Trophoblast cell (in vitro differentiated cells and primary cell): Measurements from ENCODE around the gene RSKR.

ENCODE experiments used
- DNase-seq, 2 donors: peaks; one replicate each; pipeline ENCODE4 v3.0.0-alpha.2; 2016
- H2AFZ ChIP-seq: 2 replicates; pipeline ENCODE4 v1.6.1; 2013; ENCODE audit warnings: low read length, moderate library complexity, mild to moderate bottlenecking; ENCODE audit not compliant: insufficient read depth, poor library complexity
- H2AK5ac ChIP-seq: 2 replicates; pipeline ENCODE4 v1.6.1; 2013; ENCODE audit warnings: mild to moderate bottlenecking, low read length
- H2BK120ac ChIP-seq: 2 replicates; pipeline ENCODE4 v1.6.1; 2013; ENCODE audit warnings: low read length, mild to moderate bottlenecking, moderate library complexity; ENCODE audit not compliant: insufficient read depth, poor library complexity
- H2BK12ac ChIP-seq: 2 replicates; pipeline ENCODE4 v1.6.1; 2013; ENCODE audit warnings: mild to moderate bottlenecking, low read length, moderate library complexity
- H2BK5ac ChIP-seq: 2 replicates; pipeline ENCODE4 v1.6.1; 2013; ENCODE audit warnings: low read length, low read depth, moderate library complexity, mild to moderate bottlenecking; ENCODE audit not compliant: poor library complexity
- H3K14ac ChIP-seq: 2 replicates; pipeline ENCODE4 v1.6.1; 2013; ENCODE audit warnings: mild to moderate bottlenecking, low read length
- H3K18ac ChIP-seq: 2 replicates; pipeline ENCODE4 v1.6.1; 2013; ENCODE audit warnings: mild to moderate bottlenecking, low read length
- H3K23ac ChIP-seq: 2 replicates; pipeline ENCODE4 v1.6.1; 2013; ENCODE audit warnings: low read length
- H3K27ac ChIP-seq: 2 replicates; pipeline ENCODE4 v1.5.1; 2013; ENCODE audit warnings: low read depth, mild to moderate bottlenecking, inconsistent platforms, low read length, moderate library complexity
- H3K27me3 ChIP-seq: 2 replicates; pipeline ENCODE4 v1.6.1; 2013; ENCODE audit warnings: inconsistent platforms, mild to moderate bottlenecking, low read length, moderate library complexity; ENCODE audit not compliant: insufficient read depth
- H3K36me3 ChIP-seq, 2 experiments: 1 replicate in 1 of 2; 2 replicates in 1 of 2; pipeline ENCODE4 v1.6.1; 2013; ENCODE audit warnings: low read length in 2 of 2, mild to moderate bottlenecking in 2 of 2, moderate library complexity in 1 of 2; ENCODE audit not compliant: insufficient read depth in 2 of 2, control insufficient read depth in 1 of 2
- H3K4ac ChIP-seq: 2 replicates; pipeline ENCODE4 v1.6.1; 2013; ENCODE audit warnings: low read depth, mild to moderate bottlenecking, low read length, moderate library complexity
- H3K4me1 ChIP-seq, 2 experiments: 1 replicate in 1 of 2; 2 replicates in 1 of 2; pipeline ENCODE4 v1.6.1; 2013; ENCODE audit warnings: low read length in 2 of 2, mild to moderate bottlenecking in 2 of 2, moderate library complexity in 1 of 2; ENCODE audit not compliant: insufficient read depth in 2 of 2, control insufficient read depth in 1 of 2
- H3K4me2 ChIP-seq: 2 replicates; pipeline ENCODE4 v1.6.1; 2013; ENCODE audit warnings: inconsistent platforms, mild to moderate bottlenecking, low read length, moderate library complexity
- H3K4me3 ChIP-seq: 2 replicates; pipeline ENCODE4 v1.5.1; 2013; ENCODE audit warnings: mild to moderate bottlenecking, low read depth, low read length, inconsistent platforms
- H3K79me1 ChIP-seq: one replicate; pipeline ENCODE4 v1.6.1; 2013; ENCODE audit warnings: low read length
- H3K79me2 ChIP-seq: 2 replicates; pipeline ENCODE4 v1.6.1; 2013; ENCODE audit warnings: low read length, mild to moderate bottlenecking; ENCODE audit not compliant: control insufficient read depth, insufficient read depth, poor library complexity
- H3K9ac ChIP-seq: 2 replicates; pipeline ENCODE4 v1.6.1; 2013; ENCODE audit warnings: mild to moderate bottlenecking, low read length
- H3K9me3 ChIP-seq: 2 replicates; pipeline ENCODE4 v1.6.1; 2013; ENCODE audit warnings: low read depth, mild to moderate bottlenecking, control low read depth, inconsistent platforms, low read length; ENCODE audit not compliant: insufficient read depth
- H4K12ac ChIP-seq: 2 replicates; pipeline ENCODE4 v1.6.1; 2013; ENCODE audit warnings: low read depth, mild to moderate bottlenecking, low read length, moderate library complexity
- H4K8ac ChIP-seq: 2 replicates; pipeline ENCODE4 v1.6.1; 2013; ENCODE audit warnings: low read depth, mild to moderate bottlenecking, low read length, moderate library complexity
- H4K91ac ChIP-seq: one replicate; pipeline ENCODE4 v1.6.1; 2013; ENCODE audit warnings: low read depth, mild to moderate bottlenecking, low read length, moderate library complexity
- WGBS: extraction: QIAGEN DNeasy Blood & Tissue Kit; methylation state at CpG from one replicate; pipeline ENCODE4 v1.1.7; 2013; ENCODE audit warnings: missing lambda C conversion rate; ENCODE audit not compliant: insufficient read length, insufficient coverage; ENCODE audit errors: extremely low coverage; 5-methylcytosine and 5-hydroxymethylcytosine counted together

RSKR gene

DNA sequence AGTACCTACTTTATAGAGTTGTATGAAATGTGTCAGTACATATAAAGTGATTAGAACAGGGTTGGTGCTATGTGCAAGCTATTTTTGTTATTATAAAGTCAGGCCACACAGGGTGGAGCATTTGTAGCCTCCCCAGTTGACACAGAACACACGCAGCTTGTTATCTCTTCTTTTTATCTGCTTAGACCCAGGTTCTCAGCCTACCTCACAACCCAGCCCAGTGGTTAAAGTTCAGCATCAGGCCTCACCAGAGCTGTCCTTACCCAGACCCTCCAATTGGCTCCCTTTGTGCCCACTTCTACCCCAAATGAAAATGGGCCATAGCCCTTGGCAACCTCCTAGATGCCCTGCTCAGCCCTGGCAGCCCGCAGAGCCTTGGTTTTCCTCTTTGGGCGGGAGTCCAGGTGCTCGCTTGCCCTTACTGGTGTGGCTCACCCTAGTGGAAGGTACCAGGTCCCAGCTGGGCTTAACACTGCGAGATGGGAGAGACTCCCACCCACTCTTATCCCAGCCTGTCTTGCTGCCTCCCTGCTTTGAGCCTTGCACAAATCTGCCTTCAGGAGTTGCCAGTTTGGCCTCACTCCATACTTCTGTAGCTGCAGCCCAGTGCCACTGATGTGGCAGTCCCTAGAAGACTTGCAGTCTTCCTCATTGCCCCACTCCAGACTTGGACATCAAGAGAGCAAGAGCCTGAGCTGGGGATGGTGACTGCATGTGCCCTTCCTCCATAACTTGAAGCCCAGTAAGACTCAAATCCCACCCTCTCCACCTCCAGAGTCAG, 41.5 kb downstream of the RSKR start:
- Histone ChIP-seq H4K8ac (no peak overlapping the region), H3K27me3 (no peaks in the 10 kb centered on the region), H3K4me3 (no peak overlapping the region), H3K4me2 (no peak overlapping the region), H3K4ac (no peak overlapping the region), H2BK120ac (no peak overlapping the region), H2BK12ac (no peak overlapping the region), H3K79me2 (peaks cover 6% of the 10 kb centered on the region), H3K9ac (no peak overlapping the region), H3K79me1 (peaks cover 9% of the 10 kb centered on the region), H3K18ac (no peak overlapping the region), H2AK5ac (no peak overlapping the region), H3K36me3 (peaks cover 2 to 3% of the 10 kb centered on the region in 2 experiments), H3K4me1 (peaks cover 7 to 12% of the 10 kb centered on the region in 2 experiments), H2BK5ac (no peak overlapping the region), H3K23ac (no peak overlapping the region), H4K91ac (no peak overlapping the region), H2AFZ (no peak overlapping the region), H3K9me3 (no peaks in the 10 kb centered on the region), H3K14ac (no peak overlapping the region), H3K27ac (no peak overlapping the region), H4K12ac (no peak overlapping the region)
- DNase-seq = no peak
- WGBS = no CpG with 5 or more reads among the region's 5 CpGs

GRCh38 chr17:28571361-28572122, 42.4 kb downstream of the RSKR start, which contains the start of gene PIGS:
PIGS (minus strand) TSS chr17:28571524; CDS start chr17:28571496, 28 bp downstream.
- peaks cover 0 to 2% of the 10 kb centered on the region in 2 experiments for H3K36me3 ChIP-seq
- H3K27me3 ChIP-seq = no peaks in the 10 kb centered on the region
- peak within 1 kb of the TSS; percentile 77 for H3K9ac ChIP-seq
- peak within 1 kb of the TSS; percentile 98 for H3K4me2 ChIP-seq
- no CpG with 5 or more reads among the region's 49 CpGs for WGBS
- peaks cover 2 to 7% of the 10 kb centered on the region in 2 experiments for H3K4me1 ChIP-seq
- peak within 1 kb of the TSS; percentile 89 for H2AFZ ChIP-seq
- H3K79me2 ChIP-seq = peaks cover 6% of the 10 kb centered on the region
- H2BK12ac ChIP-seq = no peak within 1 kb of the TSS
- H3K18ac ChIP-seq = peak within 1 kb of the TSS; percentile 54
- H2AK5ac ChIP-seq = peak within 1 kb of the TSS; percentile 11
- H4K8ac ChIP-seq = peak within 1 kb of the TSS; percentile 85
- H3K27ac ChIP-seq = no peak within 1 kb of the TSS
- H3K23ac ChIP-seq = no peak within 1 kb of the TSS
- peak within 1 kb of the TSS; percentile 84 for H3K4me3 ChIP-seq
- no peaks in the 10 kb centered on the region for H3K9me3 ChIP-seq
- H3K4ac ChIP-seq = peak within 1 kb of the TSS; percentile 37
- H2BK120ac ChIP-seq = peak within 1 kb of the TSS; percentile 37
- H4K91ac ChIP-seq = peak within 1 kb of the TSS; percentile 75
- peak within 1 kb of the TSS; percentile 68 for H4K12ac ChIP-seq
- peaks cover 8% of the 10 kb centered on the region for H3K79me1 ChIP-seq
- peak within 1 kb of the TSS; percentile 42 for H2BK5ac ChIP-seq
- peak; percentile 97 for DNase-seq
- H3K14ac ChIP-seq = peak within 1 kb of the TSS; percentile 60

GRCh38 chr17:28570716-28571360, 43.1 kb downstream of the RSKR start:
- peak overlapping the region; percentile 37 for H2BK120ac ChIP-seq
- peaks cover 6% of the 10 kb centered on the region for H3K79me2 ChIP-seq
- H3K4me3 ChIP-seq = peak overlapping the region; percentile 84
- H3K27me3 ChIP-seq = no peaks in the 10 kb centered on the region
- H4K91ac ChIP-seq = peak overlapping the region; percentile 75
- H3K18ac ChIP-seq = peak overlapping the region; percentile 53
- H3K9ac ChIP-seq = peak overlapping the region; percentile 16
- peak overlapping the region; percentile 42 for H2BK5ac ChIP-seq
- H3K9me3 ChIP-seq = no peaks in the 10 kb centered on the region
- H3K79me1 ChIP-seq = peaks cover 8% of the 10 kb centered on the region
- peaks cover 0 to 2% of the 10 kb centered on the region in 2 experiments for H3K36me3 ChIP-seq
- WGBS = no CpG with 5 or more reads among the region's 39 CpGs
- DNase-seq = peak; percentile 20 to 52
- H4K12ac ChIP-seq = peak overlapping the region; percentile 68
- H2BK12ac ChIP-seq = no peak overlapping the region
- peak overlapping the region; percentile 26 for H3K4ac ChIP-seq
- H3K23ac ChIP-seq = no peak overlapping the region
- peak overlapping the region; percentile 94 for H3K4me2 ChIP-seq
- H3K14ac ChIP-seq = peak overlapping the region; percentile 38
- peaks cover 2 to 7% of the 10 kb centered on the region in 2 experiments for H3K4me1 ChIP-seq
- H3K27ac ChIP-seq = no peak overlapping the region
- peak overlapping the region; percentile 85 for H4K8ac ChIP-seq
- peak overlapping the region; percentile 89 for H2AFZ ChIP-seq
- H2AK5ac ChIP-seq = peak overlapping the region; percentile 11

DNA sequence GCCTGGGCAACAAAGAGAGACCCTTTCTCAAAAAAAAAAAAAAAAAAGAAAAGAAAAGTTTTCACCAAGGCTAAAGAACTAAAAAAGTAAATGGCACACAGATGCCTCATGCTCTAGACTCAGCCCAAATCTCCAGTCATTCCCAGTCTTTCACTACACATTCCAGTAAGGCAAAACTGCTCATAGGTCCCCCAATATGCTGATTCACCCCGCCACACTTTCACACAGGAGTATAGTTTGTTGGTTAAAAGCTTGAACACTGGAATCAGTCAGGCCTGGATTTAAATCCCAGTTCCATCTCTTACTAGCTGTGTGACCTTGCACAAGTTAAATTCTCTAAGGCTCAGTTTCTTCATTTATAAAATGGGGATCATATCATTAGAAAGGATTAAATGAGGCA, 44.5 kb downstream of the RSKR start:
- no peak overlapping the region for H3K27ac ChIP-seq
- H3K79me1 ChIP-seq = peaks cover 8% of the 10 kb centered on the region
- WGBS = no CpG with 5 or more reads among the region's 1 CpG
- DNase-seq = no peak
- no peak overlapping the region for H3K9ac ChIP-seq
- H3K4me1 ChIP-seq = peaks cover 2 to 7% of the 10 kb centered on the region in 2 experiments
- no peak overlapping the region for H2BK12ac ChIP-seq
- no peaks in the 10 kb centered on the region for H3K9me3 ChIP-seq
- H3K18ac ChIP-seq = no peak overlapping the region
- H4K8ac ChIP-seq = no peak overlapping the region
- H3K4me2 ChIP-seq = no peak overlapping the region
- no peak overlapping the region for H4K12ac ChIP-seq
- H3K23ac ChIP-seq = no peak overlapping the region
- H2AFZ ChIP-seq = no peak overlapping the region
- no peak overlapping the region for H3K4me3 ChIP-seq
- H3K14ac ChIP-seq = no peak overlapping the region
- H2AK5ac ChIP-seq = no peak overlapping the region
- H3K27me3 ChIP-seq = no peaks in the 10 kb centered on the region
- no peak overlapping the region for H3K4ac ChIP-seq
- peaks cover 0 to under 1% of the 10 kb centered on the region in 2 experiments for H3K36me3 ChIP-seq
- H3K79me2 ChIP-seq = peaks cover 6% of the 10 kb centered on the region
- no peak overlapping the region for H4K91ac ChIP-seq
- H2BK120ac ChIP-seq = no peak overlapping the region
- no peak overlapping the region for H2BK5ac ChIP-seq
